Activated T-cell treated with anti-CD3 and anti-CD28 coated beads for 1 hour (primary cell): ENCODE measurements around the gene B9D2.
A peak's percentile ranks its signal among the peaks of the same experiment; 100 is the strongest.
"Not testable (repeated sequence)": the region's sequence is repeated elsewhere in the genome, so short reads cannot be mapped to it uniquely, and the experiment has no call there.

Experiments used
- DNase-seq: peaks from one replicate; pipeline ENCODE4 v3.0.0-alpha.2; 2020; ENCODE audit warnings: low read depth

The B9D2 gene

GRCh38 chr19:41354343-41354953 lies 9.5 kb downstream of the B9D2 start:
- DNase-seq = no peak

DNA sequence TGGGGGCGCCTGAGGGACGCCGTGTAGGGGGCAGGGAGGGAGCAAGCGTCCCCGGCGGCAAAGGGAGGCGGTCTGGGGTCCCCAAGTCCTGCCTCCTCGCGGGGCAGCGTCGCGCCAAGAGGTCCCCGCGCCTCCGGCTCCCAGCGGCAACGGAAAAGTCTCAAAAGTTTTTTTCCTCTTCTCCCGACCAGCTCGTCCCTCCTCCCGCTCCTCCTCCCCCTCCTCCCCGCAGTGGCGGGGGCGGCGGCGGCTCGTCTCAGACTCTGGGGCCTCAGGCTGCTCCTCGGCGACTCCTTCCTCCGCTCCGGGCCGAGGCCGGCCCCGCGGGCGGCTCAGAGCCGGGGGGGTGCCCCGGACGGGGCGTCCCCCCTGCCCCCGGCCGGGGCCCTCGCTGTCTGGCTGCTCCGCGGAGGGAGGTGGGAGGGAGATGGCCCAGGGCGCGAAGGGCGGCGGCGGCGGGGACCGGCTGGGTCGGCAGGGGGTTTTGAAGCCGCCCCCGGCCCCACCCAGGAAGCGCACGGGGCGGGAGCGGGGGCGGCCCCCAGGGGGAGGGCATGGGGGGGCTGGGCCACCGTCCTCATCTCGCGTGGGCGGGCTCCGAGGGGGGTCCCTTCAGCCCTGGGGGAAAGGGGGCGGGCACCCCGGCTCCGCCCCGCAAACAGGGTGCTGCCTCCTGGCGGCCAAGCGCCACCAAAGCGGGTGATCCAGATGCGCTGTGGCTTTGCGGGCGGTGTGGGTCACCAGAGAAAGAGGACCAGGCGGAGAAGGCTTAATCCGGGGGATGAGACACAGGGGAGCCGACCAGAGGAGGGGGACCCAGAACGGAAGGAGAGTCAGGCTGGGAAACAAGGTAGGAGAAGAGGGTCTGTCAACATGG lies 10.2 kb downstream of the B9D2 start, which contains the start of gene TGFB1:
Gene TGFB1 (minus strand): TSS at position 457 of the 877 bp plus-strand sequence. CDS start 878 bp downstream, outside the sequence.
- DNase-seq = peak; percentile 92

DNA sequence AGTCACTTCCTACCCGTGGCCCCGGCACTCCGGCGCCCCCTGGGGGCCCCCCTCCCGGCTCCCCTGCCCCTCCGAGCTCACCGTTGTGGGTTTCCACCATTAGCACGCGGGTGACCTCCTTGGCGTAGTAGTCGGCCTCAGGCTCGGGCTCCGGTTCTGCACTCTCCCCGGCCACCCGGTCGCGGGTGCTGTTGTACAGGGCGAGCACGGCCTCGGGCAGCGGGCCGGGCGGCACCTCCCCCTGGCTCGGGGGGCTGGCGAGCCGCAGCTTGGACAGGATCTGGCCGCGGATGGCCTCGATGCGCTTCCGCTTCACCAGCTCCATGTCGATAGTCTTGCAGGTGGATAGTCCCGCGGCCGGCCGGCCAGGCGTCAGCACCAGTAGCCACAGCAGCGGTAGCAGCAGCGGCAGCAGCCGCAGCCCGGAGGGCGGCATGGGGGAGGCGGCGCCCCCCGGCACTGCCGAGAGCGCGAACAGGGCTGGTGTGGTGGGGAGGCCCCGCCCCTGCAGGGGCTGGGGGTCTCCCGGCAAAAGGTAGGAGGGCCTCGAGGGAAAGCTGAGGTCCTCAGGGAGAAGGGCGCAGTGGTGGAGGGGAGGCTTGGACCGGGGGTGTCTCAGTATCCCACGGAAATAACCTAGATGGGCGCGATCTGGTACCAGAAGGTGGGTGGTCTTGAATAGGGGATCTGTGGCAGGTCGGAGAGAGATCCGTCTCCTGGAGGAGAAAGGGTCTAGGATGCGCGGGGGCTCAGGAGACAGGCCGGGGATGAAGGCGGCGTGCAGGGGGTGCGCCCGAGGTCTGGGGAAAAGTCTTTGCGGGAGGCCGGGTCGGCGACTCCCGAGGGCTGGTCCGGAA lies 11.1 kb downstream of the B9D2 start:
- DNase-seq = peak; percentile 70

- no peak for DNase-seq
Measured at GRCh38 chr19:41352279-41352608, 11.7 kb downstream of the B9D2 start.

GRCh38 chr19:41351339-41352245 lies 12.4 kb downstream of the B9D2 start:
- peak; percentile 71 for DNase-seq

- no peak for DNase-seq
Measured at GRCh38 chr19:41350735-41351338, 13.1 kb downstream of the B9D2 start.

DNA sequence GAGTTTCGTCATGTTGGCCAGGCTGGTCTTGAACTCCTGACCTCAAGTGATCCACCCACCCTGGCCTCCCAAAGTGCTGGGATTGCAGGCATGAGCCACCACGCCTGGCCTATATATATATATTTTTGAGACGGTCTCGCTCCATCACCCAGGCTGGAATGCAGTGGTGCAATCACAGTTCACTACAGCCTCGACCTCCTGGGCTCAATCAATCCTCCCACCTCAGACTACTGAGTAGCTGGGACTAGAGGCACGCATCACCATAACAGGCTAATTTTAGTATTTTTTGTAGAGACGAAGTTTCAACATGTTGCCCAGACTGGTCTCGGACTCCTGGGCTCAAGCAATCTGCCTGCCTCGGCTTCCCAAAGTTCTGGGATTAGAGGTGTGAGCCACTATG lies 17.0 kb downstream of the B9D2 start:
- not testable (repeated sequence) for DNase-seq

- DNase-seq = no peak
Measured at GRCh38 chr19:41344162-41344561, 19.8 kb downstream of the B9D2 start.

DNA sequence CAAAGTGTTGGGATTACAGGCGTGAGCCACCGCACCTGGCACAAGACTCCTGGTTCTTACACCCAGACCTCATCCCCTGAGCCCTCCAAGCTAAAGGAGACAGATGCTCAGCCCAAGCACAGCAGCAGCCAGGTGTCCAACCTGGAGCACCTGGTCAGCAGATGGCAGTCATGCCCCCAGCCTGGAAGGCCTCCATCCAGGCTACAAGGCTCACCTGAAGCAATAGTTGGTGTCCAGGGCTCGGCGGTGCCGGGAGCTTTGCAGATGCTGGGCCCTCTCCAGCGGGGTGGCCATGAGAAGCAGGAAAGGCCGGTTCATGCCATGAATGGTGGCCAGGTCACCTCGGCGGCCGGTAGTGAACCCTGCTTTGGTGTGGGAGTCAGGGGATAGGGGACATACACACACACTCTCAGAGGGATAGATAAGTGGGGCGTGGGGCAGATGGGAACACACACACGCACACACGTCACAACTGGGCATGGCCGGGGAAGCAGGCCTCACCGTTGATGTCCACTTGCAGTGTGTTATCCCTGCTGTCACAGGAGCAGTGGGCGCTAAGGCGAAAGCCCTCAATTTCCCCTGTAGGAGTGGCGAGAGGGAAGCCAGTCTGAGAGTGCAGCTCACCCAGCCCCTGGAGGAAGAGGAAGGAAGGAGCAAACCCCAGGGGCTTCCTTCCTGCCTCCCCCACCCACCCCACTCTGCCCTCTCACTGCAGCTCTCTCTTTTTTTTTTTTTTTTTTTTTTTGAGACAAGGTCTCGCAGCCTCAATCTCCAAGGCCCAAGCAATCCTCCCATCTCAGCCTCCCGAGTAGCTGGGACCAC lies 22.1 kb downstream of the B9D2 start:
- no peak for DNase-seq

- DNase-seq = no peak
Measured at GRCh38 chr19:41339936-41340335, 24.0 kb downstream of the B9D2 start.

DNA sequence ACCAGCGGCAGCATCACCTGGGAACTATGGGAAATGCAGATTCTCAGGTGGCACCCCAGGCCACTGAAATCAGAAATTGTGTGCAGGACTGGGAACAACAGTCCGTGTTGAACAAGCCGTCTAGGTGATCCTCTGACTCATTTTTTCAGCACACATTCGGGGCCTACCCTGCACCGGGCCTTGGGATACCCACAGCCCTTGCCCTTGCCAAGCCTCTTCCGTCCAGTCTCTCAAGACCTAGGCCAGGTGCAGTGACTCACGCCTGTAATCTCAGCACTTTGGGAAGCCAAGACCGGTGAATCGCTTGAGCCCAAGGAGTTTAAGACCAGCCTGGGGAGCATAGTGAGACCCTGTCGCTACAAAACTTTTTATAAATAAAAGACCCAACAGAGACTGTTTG lies 28.5 kb downstream of the B9D2 start:
- no peak for DNase-seq

DNA sequence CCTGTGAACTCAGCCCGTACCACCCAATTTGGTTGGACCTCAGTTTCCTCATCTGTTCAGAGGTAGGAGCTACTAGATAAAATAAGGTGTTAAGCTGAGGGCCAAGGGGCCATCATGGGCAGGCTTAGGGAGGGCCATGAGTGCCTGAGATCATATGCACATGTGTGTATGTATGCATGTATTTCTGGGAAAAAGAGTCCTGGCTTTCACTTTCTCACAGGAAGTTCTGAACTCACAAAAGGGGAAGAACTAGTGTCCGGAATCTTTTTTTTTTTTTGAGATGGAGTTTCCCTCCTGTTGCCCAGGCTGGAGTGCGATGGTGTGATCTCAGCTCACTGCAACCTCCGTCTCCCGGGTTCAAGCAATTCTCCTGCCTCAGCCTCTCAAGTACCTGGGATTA lies 29.2 kb downstream of the B9D2 start:
- DNase-seq = no peak

- DNase-seq = no peak
Measured at GRCh38 chr19:41332468-41332867, 31.5 kb downstream of the B9D2 start.

GRCh38 chr19:41332000-41332399 lies 31.9 kb downstream of the B9D2 start:
- no peak for DNase-seq

- DNase-seq = no peak
Measured at GRCh38 chr19:41330946-41331678, 32.8 kb downstream of the B9D2 start.

DNA sequence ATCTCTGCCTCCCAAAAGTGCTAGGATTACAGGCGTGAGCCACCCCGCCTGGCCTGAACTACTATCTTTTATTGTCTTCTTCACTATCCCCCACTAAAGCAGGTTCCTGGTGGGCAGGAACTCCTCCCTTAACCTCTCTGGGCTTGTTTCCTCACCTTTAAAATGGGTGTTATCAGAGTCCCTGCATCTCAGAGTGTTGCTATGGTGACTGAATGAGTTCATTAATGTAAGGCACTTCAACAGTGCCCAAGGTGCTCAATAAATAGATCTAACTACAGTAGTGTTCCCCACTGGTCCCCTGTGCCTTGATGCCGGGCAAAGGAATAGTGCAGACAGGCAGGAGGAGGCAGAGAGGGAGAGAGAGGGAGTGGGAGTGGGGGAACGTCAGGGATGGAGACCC lies 33.5 kb downstream of the B9D2 start:
- no peak for DNase-seq

GRCh38 chr19:41328842-41329225 lies 35.1 kb downstream of the B9D2 start:
- no peak for DNase-seq

DNA sequence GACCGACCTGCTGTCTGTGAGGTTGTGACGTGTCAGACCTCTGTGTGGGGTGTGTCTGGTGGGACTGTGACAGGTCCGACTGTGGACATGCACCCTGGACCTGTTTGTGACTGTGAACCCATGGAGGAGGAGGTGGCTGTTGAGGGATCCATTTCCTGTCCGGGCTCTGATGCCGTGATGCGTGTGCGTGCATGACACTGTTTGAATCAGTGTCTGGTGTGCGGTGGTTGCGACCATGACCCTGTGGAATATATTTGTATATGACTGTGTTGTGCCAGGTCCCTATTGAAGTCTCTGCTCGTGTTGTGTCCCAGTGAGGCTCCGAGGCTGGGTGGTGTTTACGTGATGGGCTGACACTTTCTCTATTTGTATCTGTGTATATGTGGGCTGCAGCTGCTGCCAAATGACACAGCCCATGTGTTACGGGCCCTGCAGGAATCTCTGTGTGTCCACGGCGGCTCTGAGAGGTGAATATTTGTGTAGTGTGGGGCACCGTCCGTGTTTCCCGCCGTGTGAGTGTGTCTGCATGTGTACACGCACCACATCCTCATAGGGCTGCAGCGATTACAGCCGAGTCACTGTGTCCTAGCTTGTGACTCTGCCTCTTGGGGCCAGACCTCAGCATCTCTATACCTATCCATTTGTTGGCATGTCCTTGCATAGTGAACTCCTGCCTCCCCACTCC lies 35.6 kb downstream of the B9D2 start:
- no peak for DNase-seq

DNA sequence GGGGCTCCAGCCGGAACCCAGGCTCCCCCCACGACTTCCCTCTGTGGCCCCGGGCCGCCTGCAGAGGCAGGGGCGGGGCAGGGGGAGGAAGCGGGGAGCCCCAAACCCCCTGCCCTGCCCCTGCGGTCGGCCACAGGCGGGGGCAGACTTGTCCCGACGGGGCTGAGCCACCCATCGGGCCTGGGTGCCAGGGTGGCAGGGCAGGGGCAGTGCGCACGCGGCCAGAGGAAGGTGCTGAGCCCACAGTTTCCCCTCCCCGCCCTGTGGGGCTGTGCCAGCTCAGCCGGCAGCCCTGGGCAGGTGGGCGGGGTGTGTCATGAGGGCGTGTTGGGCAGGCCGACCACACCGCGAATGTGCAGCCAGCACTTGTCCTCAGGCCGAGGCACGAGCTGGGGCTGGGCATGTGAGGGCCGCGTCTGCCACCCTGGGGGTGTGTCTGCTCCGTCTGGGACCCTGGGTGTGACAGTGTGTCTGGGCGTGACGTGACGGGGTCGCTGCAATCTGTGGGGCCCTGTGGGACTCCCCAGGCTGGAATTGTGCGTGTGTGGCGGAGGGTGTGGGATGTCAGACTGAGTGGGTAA lies 36.3 kb downstream of the B9D2 start:
- DNase-seq = peak; percentile 66
